GM21737 (cell line): ENCODE results near the gene PKP3.
"Not testable (repeated sequence)": the region's sequence is repeated elsewhere in the genome, so short reads cannot be mapped to it uniquely, and the experiment has no call there.

ENCODE experiments used
- ATAC-seq: cut with Tn5 transposase; IDR thresholded peaks from one replicate; pipeline ENCODE4 v1.9.1; 2021; ENCODE audit warnings: mild to moderate bottlenecking, moderate library complexity; ENCODE audit not compliant: unreplicated experiment

The PKP3 gene

GRCh38 chr11:409600-410483 is 15.8 kb downstream of the PKP3 start:
- ATAC-seq = no peak

GRCh38 chr11:410711-411110 is 16.7 kb downstream of the PKP3 start:
- not testable (repeated sequence) for ATAC-seq

GRCh38 chr11:411520-411919 is 17.5 kb downstream of the PKP3 start:
- ATAC-seq = not testable (repeated sequence)

- no peak for ATAC-seq
Measured at GRCh38 chr11:412641-413119, 18.7 kb downstream of the PKP3 start.

- no peak for ATAC-seq
Measured at GRCh38 chr11:413120-414081, 19.4 kb downstream of the PKP3 start.

- no peak for ATAC-seq
Measured at GRCh38 chr11:414318-414857, 20.4 kb downstream of the PKP3 start.

- ATAC-seq = no peak
Measured at GRCh38 chr11:415640-416041, 21.6 kb downstream of the PKP3 start.

- ATAC-seq = no peak
Measured at GRCh38 chr11:416051-416756, 22.2 kb downstream of the PKP3 start.

- no peak for ATAC-seq
Measured at GRCh38 chr11:416757-417621, 23.0 kb downstream of the PKP3 start.

- ATAC-seq = no peak
Measured at GRCh38 chr11:417652-418342, 23.8 kb downstream of the PKP3 start.

- ATAC-seq = no peak
Measured at GRCh38 chr11:418343-419247, 24.6 kb downstream of the PKP3 start.

- ATAC-seq = no peak
Measured at GRCh38 chr11:419248-420005, 25.4 kb downstream of the PKP3 start.

- no peak for ATAC-seq
Measured at GRCh38 chr11:420054-420910, 26.3 kb downstream of the PKP3 start.

GRCh38 chr11:420911-421321 is 26.9 kb downstream of the PKP3 start:
- no peak for ATAC-seq

GRCh38 chr11:422249-422656 is 28.2 kb downstream of the PKP3 start:
- no peak for ATAC-seq

- ATAC-seq = no peak
Measured at GRCh38 chr11:424232-424631, 30.2 kb downstream of the PKP3 start.
